SU-DHL-6 (cell line): ENCODE data around the gene ECHS1.

Experiments used
- H2AFZ ChIP-seq: fragments of 200-600 bp; sonication (generic); 2 replicates; pipeline ENCODE4 v1.6.1; 2014; ENCODE audit warnings: low read depth, mild to moderate bottlenecking, moderate library complexity, mixed read lengths, antibody characterized with exemption, low read length; ENCODE audit not compliant: severe bottlenecking
- H3F3A ChIP-seq: fragments of 200-600 bp; shearing (Covaris generic); 2 replicates; pipeline ENCODE4 v1.6.0; 2016; ENCODE audit warnings: antibody characterized with exemption, mild to moderate bottlenecking; ENCODE audit not compliant: insufficient read depth
- H3K27ac ChIP-seq: fragments of 200-600 bp; sonication (generic); 2 replicates; pipeline ENCODE4 v1.5.1; 2016; ENCODE audit warnings: low read depth, mild to moderate bottlenecking, low read length, moderate library complexity, mixed read lengths
- H3K27me3 ChIP-seq: fragments of 200-600 bp; sonication (generic), shearing (Covaris generic); 2 replicates; pipeline ENCODE4 v1.6.0; 2014; ENCODE audit warnings: mild to moderate bottlenecking, low read length
- H3K36me3 ChIP-seq: fragments of 200-600 bp; sonication (generic); 2 replicates; pipeline ENCODE4 v1.6.1; 2014; ENCODE audit warnings: mild to moderate bottlenecking, low read length, mixed read lengths
- H3K4me2 ChIP-seq: fragments of 300-600, 200-600 bp; shearing (Covaris generic), sonication (generic); 2 replicates; pipeline ENCODE4 v1.6.0; 2014; ENCODE audit warnings: low read length, low read depth, mild to moderate bottlenecking; ENCODE audit not compliant: poor library complexity, severe bottlenecking
- H3K4me3 ChIP-seq: fragments of 200-600 bp; sonication (generic); 2 replicates; pipeline ENCODE4 v1.5.1; 2014; ENCODE audit warnings: antibody characterized with exemption, low read length, mild to moderate bottlenecking, mixed read lengths; ENCODE audit not compliant: insufficient read depth, poor library complexity, severe bottlenecking
- H3K79me2 ChIP-seq: fragments of 200-600 bp; sonication (generic); 2 replicates; pipeline ENCODE4 v1.6.1; 2014; ENCODE audit warnings: mild to moderate bottlenecking, low read length, moderate library complexity; ENCODE audit not compliant: insufficient read depth
- H3K9ac ChIP-seq: fragments of 200-600 bp; sonication (generic); 2 replicates; pipeline ENCODE4 v1.7.0; 2014; ENCODE audit warnings: mild to moderate bottlenecking, low read length
- H3K9me2 ChIP-seq: fragments of 200-600 bp; sonication (generic); replicated peaks from 2 replicates; pipeline ENCODE4 v1.6.1; 2014; ENCODE audit warnings: low read length; ENCODE audit not compliant: insufficient read depth
- H3K9me3 ChIP-seq: fragments of 200-600 bp; sonication (generic); 2 replicates; pipeline ENCODE4 v1.6.1; 2014; ENCODE audit warnings: low read length, mixed read lengths; ENCODE audit not compliant: insufficient read depth
- H4K20me1 ChIP-seq: fragments of 200-600 bp; sonication (generic); 2 replicates; pipeline ENCODE4 v1.6.1; 2014; ENCODE audit warnings: low read depth, mild to moderate bottlenecking, antibody characterized with exemption, low read length, moderate library complexity, mixed read lengths
- CTCF ChIP-seq: fragments of 200-600 bp; sonication (generic); IDR thresholded peaks from one replicate; pipeline ENCODE4 v1.5.1; 2017; ENCODE audit warnings: antibody characterized with exemption, mild to moderate bottlenecking, low read length, moderate library complexity; ENCODE audit not compliant: insufficient read depth, poor library complexity, severe bottlenecking
- EZH2phosphoT487 ChIP-seq: fragments of 200-600 bp; sonication (generic), shearing (Covaris generic); conservative IDR thresholded peaks from 2 replicates; pipeline ENCODE4 v1.6.1; 2018; ENCODE audit warnings: mild to moderate bottlenecking, antibody characterized with exemption, low read length, moderate library complexity, mixed read lengths

ECHS1 gene

GRCh38 chr10:133356549-133357284 lies 16.4 kb downstream of the ECHS1 start:
- Histone ChIP-seq H3K27me3 (no peaks in the 10 kb centered on the region), H3K79me2 (no peaks in the 10 kb centered on the region), H3K27ac (no peak overlapping the region), H3K4me2 (no peak overlapping the region), H3K36me3 (no peaks in the 10 kb centered on the region), H3K9me2 (no peaks in the 10 kb centered on the region), H3K9ac (no peak overlapping the region), H3F3A (no peaks in the 10 kb centered on the region), H3K9me3 (no peaks in the 10 kb centered on the region), H2AFZ (no peak overlapping the region), H4K20me1 (no peaks in the 10 kb centered on the region), H3K4me3 (no peak overlapping the region)
- no peak for TF ChIP-seq EZH2phosphoT487
- no peak for TF ChIP-seq CTCF

GRCh38 chr10:133355991-133356390 lies 17.2 kb downstream of the ECHS1 start:
- H4K20me1 ChIP-seq: no peaks in the 10 kb centered on the region
- H3K27ac ChIP-seq: no peak overlapping the region
- H3K4me2 ChIP-seq: no peak overlapping the region

GRCh38 chr10:133355266-133355665 lies 17.9 kb downstream of the ECHS1 start:
- H2AFZ ChIP-seq: no peak overlapping the region
- no peaks in the 10 kb centered on the region for H3K9me2 ChIP-seq
- H3K36me3 ChIP-seq: no peaks in the 10 kb centered on the region
- H3K9ac ChIP-seq: no peak overlapping the region
- H3F3A ChIP-seq: no peaks in the 10 kb centered on the region
- H3K27ac ChIP-seq: no peak overlapping the region
- TF ChIP-seq CTCF (no peak), EZH2phosphoT487 (no peak)
- no peak overlapping the region for H3K4me3 ChIP-seq
- H3K9me3 ChIP-seq: no peaks in the 10 kb centered on the region
- H4K20me1 ChIP-seq: no peaks in the 10 kb centered on the region
- no peaks in the 10 kb centered on the region for H3K27me3 ChIP-seq
- no peak overlapping the region for H3K4me2 ChIP-seq
- no peaks in the 10 kb centered on the region for H3K79me2 ChIP-seq

More at GRCh38 chr10:133355991-133356390, 17.2 kb downstream of the ECHS1 start:
- no peak overlapping the region for H3K9ac ChIP-seq
- H3K27me3 ChIP-seq: no peaks in the 10 kb centered on the region
- H3K9me3 ChIP-seq: no peaks in the 10 kb centered on the region
- H3K4me3 ChIP-seq: no peak overlapping the region
- H3F3A ChIP-seq: no peaks in the 10 kb centered on the region
- no peak overlapping the region for H2AFZ ChIP-seq
- no peaks in the 10 kb centered on the region for H3K9me2 ChIP-seq
- H3K79me2 ChIP-seq: no peaks in the 10 kb centered on the region
- TF ChIP-seq EZH2phosphoT487: no peak
- no peaks in the 10 kb centered on the region for H3K36me3 ChIP-seq

GRCh38 chr10:133354672-133355240 lies 18.4 kb downstream of the ECHS1 start:
- H3K9me2 ChIP-seq: no peaks in the 10 kb centered on the region
- H3K4me2 ChIP-seq: no peak overlapping the region
- H4K20me1 ChIP-seq: no peaks in the 10 kb centered on the region
- no peaks in the 10 kb centered on the region for H3K27me3 ChIP-seq
- H3K9me3 ChIP-seq: no peaks in the 10 kb centered on the region
- no peak overlapping the region for H3K9ac ChIP-seq
- H3K27ac ChIP-seq: no peak overlapping the region
- no peaks in the 10 kb centered on the region for H3K36me3 ChIP-seq
- no peak overlapping the region for H3K4me3 ChIP-seq
- no peaks in the 10 kb centered on the region for H3K79me2 ChIP-seq
- TF ChIP-seq EZH2phosphoT487: no peak
- TF ChIP-seq CTCF: no peak
- H3F3A ChIP-seq: no peaks in the 10 kb centered on the region
- H2AFZ ChIP-seq: no peak overlapping the region
